Calu3 (cell line): ENCODE results near the gene CFAP65. TPM values are rescaled to one million over a fixed set of nuclear protein-coding genes. Genes with fewer than 3 reads are reported as not detected.

Experiments
- BruUV-seq: library from RNA; stranded (reverse); fragments of 400-500 nt; replicated peaks from 2 replicates; lab custom pipeline; 2021; lab: Mats Ljungman, UMichigan
- CTCF ChIA-PET: fragments of 300-600 bp; sonication (Branson Sonifier 250); formaldehyde crosslinking; loops from one replicate; lab custom pipeline; 2022; ENCODE audit warnings: antibody characterized with exemption; lab: Charles Lee
- DNase-seq: peaks from one replicate; pipeline ENCODE4 v3.0.0; 2022
- H3K27ac Mint-ChIP-seq: one replicate; pipeline ENCODE4 v1.8.0; 2022; ENCODE audit warnings: mixed read lengths; ENCODE audit not compliant: unreplicated experiment
- H3K27me3 Mint-ChIP-seq: one replicate; pipeline ENCODE4 v1.8.0; 2022; ENCODE audit warnings: mixed read lengths; ENCODE audit not compliant: unreplicated experiment
- H3K36me3 Mint-ChIP-seq: one replicate; pipeline ENCODE4 v1.8.0; 2022; ENCODE audit warnings: mild to moderate bottlenecking, moderate library complexity, mixed read lengths; ENCODE audit not compliant: insufficient read depth, unreplicated experiment
- H3K4me1 Mint-ChIP-seq: one replicate; pipeline ENCODE4 v1.8.0; 2022; ENCODE audit warnings: mild to moderate bottlenecking, low read depth, mixed read lengths; ENCODE audit not compliant: unreplicated experiment
- H3K4me3 Mint-ChIP-seq: one replicate; pipeline ENCODE4 v1.8.0; 2022; ENCODE audit warnings: mild to moderate bottlenecking, low read depth, moderate library complexity, mixed read lengths; ENCODE audit not compliant: unreplicated experiment
- H3K9me3 Mint-ChIP-seq: one replicate; pipeline ENCODE4 v1.8.0; 2022; ENCODE audit warnings: low read depth, mixed read lengths; ENCODE audit not compliant: unreplicated experiment
- CTCF ChIP-seq: fragments of 200-600 bp; IDR thresholded peaks from one replicate; pipeline ENCODE4 v1.8.0; 2022; ENCODE audit warnings: antibody characterized with exemption; ENCODE audit not compliant: unreplicated experiment
- intact Hi-C: fragments of 100-400 bp; cut with micrococcal nuclease; formaldehyde crosslinking; loops from one replicate; pipeline ENCODE4 v1.10.0; 2022; ENCODE audit not compliant: unreplicated experiment
- total RNA-seq: library from RNA; stranded (reverse); gene quantifications from 2 replicates; pipeline ENCODE4 v1.2.3, GENCODE V29; 2022

The CFAP65 gene
- total RNA-seq, 1 experiment from 2014 or later, result 0.68 TPM

- intact Hi-C loops, result no loop called here
- no peak for TF ChIP-seq CTCF
- Mint-ChIP-seq H3K9me3 (no peaks in the 10 kb centered on the region), H3K36me3 (peaks cover 24% of the 10 kb centered on the region), H3K27ac (peak overlapping the region; percentile 52), H3K27me3 (peaks cover 54% of the 10 kb centered on the region), H3K4me3 (peak overlapping the region; percentile 10), H3K4me1 (peaks cover 17% of the 10 kb centered on the region)
- CTCF ChIA-PET, result interaction anchor here (1.0 to 1.6 kb wide), 2 partner anchors 17 to 64 kb away, joined by 3 to 6 read pairs; no protein-coding TSS in a partner anchor
- peak; percentile 80 for DNase-seq
- no TSS peak for BruUV-seq
These were observed 78.3 kb downstream of the CFAP65 start for GRCh38 chr2:218962859-218963492.

- peaks cover 29% of the 10 kb centered on the region for H3K36me3 Mint-ChIP-seq
- no peak overlapping the region for H3K27ac Mint-ChIP-seq
- DNase-seq, result no peak
- H3K4me1 Mint-ChIP-seq, result peaks cover 28% of the 10 kb centered on the region
- no peaks in the 10 kb centered on the region for H3K9me3 Mint-ChIP-seq
- BruUV-seq, result no TSS peak
- intact Hi-C loops, result no loop called here
- peak overlapping the region; percentile 42 for H3K4me3 Mint-ChIP-seq
- CTCF ChIA-PET, result no interaction called here
- no peak for TF ChIP-seq CTCF
- H3K27me3 Mint-ChIP-seq, result peaks cover 57% of the 10 kb centered on the region
These were observed 79.4 kb downstream of the CFAP65 start for GRCh38 chr2:218961651-218962570.

- H3K36me3 Mint-ChIP-seq, result peaks cover 29% of the 10 kb centered on the region
- peaks cover 28% of the 10 kb centered on the region for H3K4me1 Mint-ChIP-seq
- no peak for TF ChIP-seq CTCF
- intact Hi-C loops, result no loop called here
- H3K27ac Mint-ChIP-seq, result no peak overlapping the region
- H3K27me3 Mint-ChIP-seq, result peaks cover 64% of the 10 kb centered on the region
- CTCF ChIA-PET, result no interaction called here
- no peak for DNase-seq
- BruUV-seq, result no TSS peak
- peak overlapping the region; percentile 42 for H3K4me3 Mint-ChIP-seq
- H3K9me3 Mint-ChIP-seq, result no peaks in the 10 kb centered on the region
These were observed 80.1 kb downstream of the CFAP65 start for GRCh38 chr2:218961229-218961628.

GRCh38 chr2:218960309-218961165 is 80.8 kb downstream of the CFAP65 start:
- no peak for DNase-seq
- H3K4me3 Mint-ChIP-seq, result peak overlapping the region; percentile 42
- H3K36me3 Mint-ChIP-seq, result peaks cover 29% of the 10 kb centered on the region
- H3K27ac Mint-ChIP-seq, result no peak overlapping the region
- TF ChIP-seq CTCF, result no peak
- intact Hi-C loops, result no loop called here
- no peaks in the 10 kb centered on the region for H3K9me3 Mint-ChIP-seq
- peaks cover 71% of the 10 kb centered on the region for H3K27me3 Mint-ChIP-seq
- CTCF ChIA-PET, result no interaction called here
- peaks cover 28% of the 10 kb centered on the region for H3K4me1 Mint-ChIP-seq
- no TSS peak for BruUV-seq
